ENCODE results near the gene LIN9.
"Not testable (repeated sequence)": the region's sequence is repeated elsewhere in the genome, so short reads cannot be mapped to it uniquely, and the experiment has no call there.

The LIN9 gene

GRCh38 chr1:226268421-226269124, 40.4 kb downstream of the LIN9 start:
- DNase-seq = no peak

- DNase-seq = no peak
Observed at GRCh38 chr1:226261818-226262217, 47.1 kb downstream of the LIN9 start.

- no peak for DNase-seq
Observed at GRCh38 chr1:226255380-226255779, 53.6 kb downstream of the LIN9 start.

GRCh38 chr1:226253933-226254332, 55.0 kb downstream of the LIN9 start:
- no peak for DNase-seq

- DNase-seq = not testable (repeated sequence)
Observed at GRCh38 chr1:226252841-226253240, 56.1 kb downstream of the LIN9 start.

GRCh38 chr1:226250511-226250910, 58.5 kb downstream of the LIN9 start:
- no peak for DNase-seq

GRCh38 chr1:226248796-226249195, 60.2 kb downstream of the LIN9 start:
- no peak for DNase-seq

GRCh38 chr1:226248091-226248490, 60.9 kb downstream of the LIN9 start:
- no peak for DNase-seq

- no peak for DNase-seq
Observed at GRCh38 chr1:226239421-226239820, 69.5 kb downstream of the LIN9 start.

GRCh38 chr1:226236826-226237225, 72.1 kb downstream of the LIN9 start:
- no peak for DNase-seq

- DNase-seq = no peak
Observed at GRCh38 chr1:226233806-226234205, 75.2 kb downstream of the LIN9 start.

GRCh38 chr1:226233293-226233692, 75.7 kb downstream of the LIN9 start:
- DNase-seq = no peak

GRCh38 chr1:226226601-226227000, 82.4 kb downstream of the LIN9 start:
- no peak for DNase-seq

- DNase-seq = peak in 1 of 2 experiments; percentile 45
Observed at GRCh38 chr1:226223786-226224244, 85.1 kb downstream of the LIN9 start.

- DNase-seq = peak in 1 of 2 experiments; percentile 19
Observed at GRCh38 chr1:226223157-226223785, 85.7 kb downstream of the LIN9 start, which contains the start of gene MIXL1. Gene MIXL1, plus strand, starts transcription at chr1:226223664. Its CDS starts 18 bp downstream, at chr1:226223682.

GRCh38 chr1:226222686-226223085, 86.3 kb downstream of the LIN9 start:
- DNase-seq = no peak

- no peak for DNase-seq
Observed at GRCh38 chr1:226220473-226221189, 88.3 kb downstream of the LIN9 start.

GRCh38 chr1:226217273-226217672, 91.7 kb downstream of the LIN9 start:
- no peak for DNase-seq

- DNase-seq = peak in 1 of 2 experiments; percentile 6
Observed at GRCh38 chr1:226216056-226216455, 92.9 kb downstream of the LIN9 start.

- DNase-seq = peak in 1 of 2 experiments; percentile 3
Observed at GRCh38 chr1:226215239-226215638, 93.7 kb downstream of the LIN9 start.

GRCh38 chr1:226212545-226212944, 96.4 kb downstream of the LIN9 start:
- DNase-seq = no peak

GRCh38 chr1:226211181-226211821, 97.7 kb downstream of the LIN9 start:
- peak in 1 of 2 experiments; percentile 29 for DNase-seq

GRCh38 chr1:226210571-226211176, 98.3 kb downstream of the LIN9 start:
- DNase-seq = peak in 1 of 2 experiments; percentile 12

Data from NCI-H524 (cell line).